NCI-H1417 (cell line): ENCODE data around the gene IGSF21.
"Not testable (repeated sequence)": the region's sequence is repeated elsewhere in the genome, so short reads cannot be mapped to it uniquely, and the experiment has no call there.

Experiments
- DNase-seq, 3 experiments: peaks; one replicate each; lab custom pipeline; 2025; lab: John Stamatoyannopoulos, UW

IGSF21 gene

DNA sequence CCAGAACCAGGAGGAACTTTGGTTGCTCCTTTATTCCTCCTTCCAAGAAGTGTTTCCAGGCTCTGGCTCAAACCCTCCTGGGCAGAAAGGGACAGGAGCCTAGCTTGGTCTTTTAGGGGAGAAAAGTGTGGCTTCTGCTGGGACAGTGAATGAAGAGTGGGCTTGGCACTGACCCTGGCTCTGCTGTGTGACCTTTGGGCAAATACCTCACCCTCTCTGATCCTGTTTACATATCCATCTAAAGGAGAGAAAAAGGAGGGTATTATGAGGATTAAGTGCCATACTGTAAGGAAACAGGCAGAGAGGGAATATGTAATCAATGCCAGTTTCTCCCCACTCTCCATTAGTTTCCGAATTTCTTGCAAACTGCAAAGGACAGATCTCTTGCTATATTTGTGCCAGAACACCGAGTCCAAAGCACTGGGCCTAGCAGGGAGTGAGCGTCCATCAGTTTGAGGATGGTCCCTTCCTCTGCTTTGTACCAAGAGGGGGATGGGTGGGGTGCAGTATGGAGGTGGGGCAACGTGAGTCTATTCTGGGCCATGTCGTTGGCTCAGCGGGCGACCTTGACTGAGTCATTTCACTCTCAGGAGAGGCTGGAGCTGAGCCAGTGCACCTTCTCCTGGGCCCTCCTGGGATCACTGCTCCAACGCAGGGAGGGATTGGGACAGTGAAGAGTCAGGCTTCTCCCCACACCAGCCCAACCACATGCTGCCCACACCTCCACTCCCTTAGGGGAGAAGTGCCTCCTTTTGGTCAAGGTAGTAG lies 38.4 kb downstream of the IGSF21 start:
- DNase-seq, result no peak

DNA sequence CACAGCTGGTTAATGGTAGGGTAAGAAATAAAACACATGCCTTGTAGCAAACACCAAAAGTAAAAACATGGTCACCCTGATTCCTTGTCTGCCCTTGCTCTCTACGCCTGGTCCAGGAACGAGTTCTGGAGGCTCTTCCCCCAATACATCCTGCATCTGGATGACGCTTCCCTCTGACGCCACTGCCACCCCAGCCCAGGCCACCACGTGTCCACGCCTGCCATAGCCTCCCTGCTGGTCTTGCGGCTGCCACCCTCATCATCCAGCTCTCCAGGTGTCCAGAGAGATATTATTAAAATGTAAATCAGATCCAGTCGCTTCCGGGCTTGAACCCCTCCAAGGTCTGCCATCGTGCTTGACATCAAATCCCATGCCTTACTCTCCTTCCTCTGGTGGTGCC lies 39.3 kb downstream of the IGSF21 start:
- DNase-seq, result no peak

DNA sequence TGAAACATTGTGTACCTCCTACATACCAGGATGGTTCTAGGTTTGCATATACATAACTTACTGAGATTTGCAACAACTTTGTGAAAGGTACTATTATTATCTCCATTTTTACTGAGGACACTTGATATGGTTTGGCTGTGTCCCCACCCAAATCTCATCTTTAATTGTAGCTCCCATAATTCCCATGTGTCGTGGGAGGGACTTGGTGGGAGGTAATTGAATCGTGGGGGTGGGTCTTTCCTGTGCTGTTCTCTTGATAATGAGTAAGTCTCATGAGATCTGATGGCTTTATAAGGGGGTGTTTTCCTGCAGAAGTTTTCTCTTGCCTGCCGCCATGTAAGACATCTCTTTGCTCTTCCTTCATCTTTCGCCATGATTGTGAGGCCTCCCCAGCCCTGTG lies 40.1 kb downstream of the IGSF21 start:
- DNase-seq, result no peak

DNA sequence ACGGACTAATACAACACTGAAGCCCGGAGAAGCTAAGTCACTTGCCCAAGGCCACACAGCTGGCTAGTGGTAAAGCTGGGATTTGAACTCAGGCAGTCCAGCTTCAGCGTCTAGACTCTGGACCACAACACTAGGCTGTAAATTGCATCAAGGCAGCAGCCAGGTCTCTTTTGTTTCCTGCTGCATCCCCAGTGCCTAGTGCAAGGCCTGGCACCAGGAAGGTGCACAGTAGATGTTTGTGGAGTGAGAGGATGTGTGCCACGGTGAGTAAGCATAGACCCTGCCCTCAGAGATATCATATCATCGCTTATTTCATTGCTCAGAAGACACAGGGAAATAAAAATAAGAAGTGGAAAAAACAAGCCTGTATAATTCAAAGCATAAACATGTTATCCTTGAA lies 40.9 kb downstream of the IGSF21 start:
- DNase-seq, result no peak

DNA sequence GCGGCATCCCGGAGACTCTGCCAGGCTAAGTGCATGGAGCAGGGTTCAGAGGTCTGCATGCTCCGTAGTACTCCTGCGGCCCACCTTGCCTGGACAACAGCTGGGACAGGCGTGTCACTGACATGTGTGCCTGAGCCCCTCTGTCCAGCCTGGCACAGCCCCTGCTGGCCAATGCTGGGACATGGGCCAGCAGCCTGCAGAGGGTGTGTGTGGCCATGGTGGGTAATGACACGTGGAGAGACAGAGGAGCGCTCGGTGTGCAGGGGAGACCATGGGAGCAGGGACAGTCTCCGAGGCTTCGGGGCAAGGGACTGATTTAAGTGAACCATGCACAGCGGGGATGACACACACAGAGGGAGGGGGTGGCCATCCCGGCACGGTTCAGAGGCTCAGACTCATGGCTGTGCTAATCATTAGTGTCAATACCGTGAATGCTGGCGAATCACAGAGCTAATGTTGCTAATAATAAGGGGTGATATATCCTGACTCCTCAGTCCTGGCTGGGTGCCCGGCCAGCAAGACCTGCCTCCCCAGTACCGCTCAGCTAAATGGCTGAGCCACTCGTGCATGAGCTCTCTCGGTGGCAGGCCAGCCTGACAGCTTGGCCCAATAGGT lies 41.5 kb downstream of the IGSF21 start:
- DNase-seq, result peak in 2 of 3 experiments; percentile 8 to 50

DNA sequence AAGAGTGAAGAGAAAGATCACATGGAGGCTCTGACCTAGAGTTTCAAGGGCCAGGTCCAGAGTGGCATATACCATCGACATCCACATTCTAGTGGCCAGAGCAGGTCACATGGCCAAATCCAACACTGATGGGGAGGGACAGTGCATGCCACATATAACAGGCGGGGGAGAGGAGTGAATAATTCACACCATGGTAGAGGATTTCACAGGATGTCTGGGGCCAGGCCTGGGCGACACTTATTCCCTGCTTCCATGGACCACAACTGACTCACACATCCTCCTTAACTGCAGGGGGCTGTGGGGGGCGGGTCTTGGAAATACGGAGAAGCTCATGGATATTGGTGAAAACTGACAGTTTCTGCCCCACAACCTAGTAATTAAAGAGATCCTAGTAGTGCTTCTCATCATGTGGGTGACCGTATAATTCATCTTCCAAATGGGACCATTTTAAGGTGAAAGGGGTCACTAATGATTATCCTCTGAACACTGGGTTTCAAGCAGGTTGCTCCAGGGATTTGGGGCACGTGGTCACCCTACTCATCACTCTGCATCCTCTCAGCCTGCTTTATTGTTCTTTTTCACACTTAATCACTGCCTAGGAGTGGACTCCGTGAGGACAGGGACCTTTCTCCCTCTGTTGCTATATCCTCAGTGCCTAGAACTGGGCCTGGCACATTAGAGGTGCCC lies 44.0 kb downstream of the IGSF21 start:
- DNase-seq, result no peak

DNA sequence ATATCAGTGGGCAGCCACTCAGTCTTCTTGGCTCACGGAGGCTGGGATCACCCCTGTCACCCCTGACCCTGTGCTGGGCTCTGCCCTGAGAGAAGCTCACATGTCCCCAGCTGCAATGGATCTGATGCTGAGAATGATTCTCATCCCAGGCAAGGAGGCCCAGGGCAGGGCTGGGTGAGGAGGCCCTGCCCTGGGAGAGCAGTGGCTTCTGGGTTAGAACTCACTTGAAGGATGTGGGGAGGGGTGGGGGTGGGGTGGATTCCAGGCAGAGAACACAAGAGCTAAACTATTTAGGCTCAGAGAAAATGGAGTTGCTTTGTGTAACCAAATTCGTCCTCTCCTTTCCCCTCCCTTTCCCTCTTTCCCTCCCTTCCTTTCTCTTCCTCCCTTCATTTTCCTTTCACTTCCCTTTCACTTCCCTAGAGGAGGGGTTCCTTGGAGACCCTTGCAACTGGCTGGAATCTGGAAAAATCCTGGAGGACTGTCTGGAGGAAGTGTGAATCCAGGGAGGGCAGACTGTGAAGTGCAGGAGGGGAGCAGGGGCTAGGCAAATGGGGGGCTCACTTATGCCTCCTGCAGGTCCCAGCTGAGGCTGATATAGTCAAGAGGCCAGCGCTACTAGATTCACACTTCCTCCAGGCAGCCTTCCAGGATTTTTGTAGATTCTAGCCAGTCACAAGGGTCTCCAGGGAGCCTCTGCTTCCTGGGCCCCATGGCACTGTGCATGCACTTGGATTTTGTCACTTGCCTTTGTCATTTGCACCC lies 47.0 kb downstream of the IGSF21 start:
- no peak for DNase-seq

DNA sequence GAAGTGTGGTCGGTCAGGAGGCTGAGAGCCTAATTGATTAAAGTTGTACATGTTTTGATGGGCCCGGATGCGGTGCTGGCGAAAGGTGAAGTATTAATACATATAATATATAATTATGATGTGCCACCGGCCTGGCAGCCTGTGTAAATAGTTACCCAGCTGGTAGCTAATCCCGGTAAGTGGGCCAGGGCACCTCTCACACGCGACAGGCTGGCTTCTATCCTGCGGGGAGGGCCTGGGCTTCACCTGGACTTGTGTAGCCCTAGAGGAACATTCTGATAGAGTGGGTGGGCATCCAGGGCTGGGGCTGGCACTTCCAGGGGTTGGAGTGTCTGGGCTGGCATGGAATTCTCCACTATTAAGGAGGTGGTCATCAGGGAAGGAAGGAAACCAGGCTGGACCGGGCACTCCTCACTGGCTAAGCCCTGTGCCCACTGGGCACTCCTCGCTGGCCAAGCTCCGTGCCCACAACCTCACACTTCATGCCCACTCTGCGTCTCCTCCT lies 48.3 kb downstream of the IGSF21 start:
- DNase-seq, result peak in 2 of 3 experiments; percentile 59 to 79

DNA sequence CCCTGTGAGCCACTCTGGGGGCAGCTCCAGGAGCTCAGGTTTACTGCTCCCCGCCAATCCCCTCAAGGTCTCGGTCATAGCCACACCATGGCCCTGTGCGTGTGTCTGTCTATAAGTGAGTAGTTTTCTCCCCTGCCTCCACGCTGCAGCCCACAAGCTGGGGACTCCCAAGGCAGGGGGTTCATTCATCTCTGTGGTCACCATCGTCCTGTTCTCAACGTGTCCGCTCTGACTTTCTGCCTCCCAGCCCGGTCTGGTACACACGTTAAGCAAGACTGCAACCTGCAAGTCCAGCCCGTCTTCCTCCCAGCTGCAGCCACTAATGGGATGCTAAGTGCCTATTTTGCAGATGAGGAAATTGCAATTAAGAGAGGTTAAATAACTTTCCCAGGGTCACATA lies 49.8 kb downstream of the IGSF21 start:
- no peak for DNase-seq

DNA sequence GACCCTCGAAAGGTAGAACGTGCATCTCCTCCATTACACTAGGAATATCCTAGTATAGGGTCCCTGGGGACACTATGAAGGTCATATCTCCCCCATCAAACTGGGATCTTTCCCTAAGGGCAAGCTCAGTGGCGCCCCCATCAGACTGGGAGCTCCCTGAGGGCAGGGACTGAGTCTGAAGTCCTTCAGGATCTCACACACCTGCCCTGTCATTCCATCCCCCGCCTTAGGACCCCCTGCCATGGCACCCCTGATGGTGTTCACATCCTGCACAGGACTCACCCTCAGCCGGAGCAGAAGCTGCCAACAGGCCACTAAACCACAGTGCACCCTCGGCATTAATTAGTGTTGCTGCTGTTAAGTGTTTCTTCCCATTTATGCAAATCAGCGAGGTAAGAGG lies 50.4 kb downstream of the IGSF21 start:
- DNase-seq, result no peak

DNA sequence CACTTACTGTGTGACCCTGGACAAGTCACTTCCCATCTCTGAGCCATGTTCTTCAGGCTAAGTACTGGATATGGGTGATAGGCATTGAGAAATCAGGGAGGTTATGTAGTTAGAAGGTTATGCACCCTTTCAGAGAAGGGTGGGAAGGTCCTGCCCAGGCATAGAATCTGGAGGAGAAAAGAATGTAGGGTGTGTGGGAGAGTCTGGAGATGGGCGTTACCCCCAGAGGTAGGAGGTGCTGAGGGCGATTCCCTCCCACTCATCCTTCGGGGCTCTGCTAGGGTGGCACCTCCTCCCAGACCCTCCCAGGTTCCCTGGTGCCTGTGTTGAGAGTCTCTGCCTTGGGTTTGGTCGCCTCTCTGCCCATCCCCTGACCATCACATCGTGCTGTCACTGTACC lies 51.1 kb downstream of the IGSF21 start:
- no peak for DNase-seq

DNA sequence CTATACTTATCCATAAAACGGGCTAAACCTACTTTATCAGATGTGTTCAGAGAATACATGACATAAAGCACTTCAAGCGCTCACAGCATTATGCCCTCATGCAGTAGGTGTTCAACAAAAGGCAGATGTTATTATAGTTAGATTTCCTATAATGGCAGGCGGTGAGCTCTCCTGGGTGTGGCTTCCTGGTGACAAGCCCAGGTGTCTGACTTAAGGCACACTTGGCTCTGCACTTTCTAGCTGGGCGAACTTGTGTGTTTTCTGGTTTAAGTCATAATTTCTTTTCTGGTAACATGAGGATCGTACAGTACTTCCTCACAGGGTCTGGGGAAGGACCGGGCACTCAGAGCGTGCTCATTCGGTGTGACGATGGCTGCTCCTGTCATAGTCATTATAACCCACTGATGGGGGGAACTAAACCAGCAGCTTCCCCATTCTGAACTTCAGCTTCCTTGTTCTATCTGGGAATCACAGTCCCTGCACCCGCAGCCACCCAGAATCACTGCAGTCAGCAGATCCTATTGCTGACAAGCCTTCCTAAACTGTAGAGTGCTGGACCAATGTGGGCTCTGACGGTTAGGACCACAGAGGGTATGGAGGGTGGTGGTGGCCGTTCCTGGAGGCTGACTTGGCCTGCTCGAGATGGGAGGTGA lies 52.8 kb downstream of the IGSF21 start:
- DNase-seq, result no peak

DNA sequence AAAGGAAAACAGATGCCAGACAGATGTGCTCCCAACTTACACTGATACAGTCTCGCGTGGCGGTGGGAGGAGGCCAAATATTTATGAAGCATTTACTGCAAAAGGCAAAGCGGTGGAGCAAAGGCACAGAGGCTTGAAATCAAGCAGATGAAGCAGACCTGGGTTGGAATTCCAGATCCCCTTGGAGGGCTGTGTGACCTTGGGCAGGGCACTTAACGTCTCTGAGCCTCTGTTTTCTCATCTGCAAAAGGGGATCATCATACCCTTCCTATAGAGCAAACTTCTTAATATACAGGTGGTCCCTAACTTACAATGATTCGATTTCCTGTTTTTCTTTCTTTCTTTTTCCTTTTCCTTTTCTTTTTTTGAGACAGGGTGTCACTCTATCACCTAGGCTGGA lies 54.1 kb downstream of the IGSF21 start:
- DNase-seq, result no peak

DNA sequence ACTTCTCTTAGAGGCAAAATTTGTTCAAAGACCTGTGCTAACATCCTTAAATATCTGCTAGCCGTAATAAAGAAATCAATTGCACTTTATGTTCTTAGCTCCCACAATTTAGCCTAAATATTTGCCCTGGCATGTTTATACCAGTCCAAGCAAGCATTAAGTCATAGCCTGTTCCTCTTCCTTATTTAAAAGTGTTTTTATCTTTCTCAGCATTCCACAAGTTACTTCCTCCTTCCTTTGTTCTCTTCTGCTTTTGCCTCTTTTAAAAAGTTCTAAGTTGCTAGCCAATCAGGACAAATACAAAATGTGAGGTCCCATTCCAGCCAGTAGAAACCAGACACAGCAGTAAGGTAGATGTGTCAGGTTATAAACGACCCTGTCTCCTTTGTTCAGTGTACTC lies 58.0 kb downstream of the IGSF21 start:
- not testable (repeated sequence) for DNase-seq

DNA sequence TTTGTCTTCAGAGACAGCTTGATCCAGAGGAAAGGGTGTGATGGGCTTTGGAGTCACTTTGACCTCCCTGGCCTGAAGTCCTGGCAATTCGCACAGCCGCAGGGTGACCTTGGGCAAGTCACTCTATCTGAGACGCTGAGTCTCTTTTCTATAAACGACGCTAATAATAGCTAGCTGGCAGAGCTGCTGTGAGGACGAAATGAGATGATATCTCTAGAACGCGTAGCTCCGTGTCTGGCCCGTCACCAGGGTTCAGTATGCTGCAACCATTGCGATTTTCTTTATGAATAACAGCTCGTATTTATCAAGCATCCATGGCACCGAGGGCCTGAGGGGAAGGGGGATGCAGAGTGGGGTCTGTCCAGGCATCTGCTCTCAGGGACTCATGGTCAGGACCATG lies 58.7 kb downstream of the IGSF21 start:
- no peak for DNase-seq

DNA sequence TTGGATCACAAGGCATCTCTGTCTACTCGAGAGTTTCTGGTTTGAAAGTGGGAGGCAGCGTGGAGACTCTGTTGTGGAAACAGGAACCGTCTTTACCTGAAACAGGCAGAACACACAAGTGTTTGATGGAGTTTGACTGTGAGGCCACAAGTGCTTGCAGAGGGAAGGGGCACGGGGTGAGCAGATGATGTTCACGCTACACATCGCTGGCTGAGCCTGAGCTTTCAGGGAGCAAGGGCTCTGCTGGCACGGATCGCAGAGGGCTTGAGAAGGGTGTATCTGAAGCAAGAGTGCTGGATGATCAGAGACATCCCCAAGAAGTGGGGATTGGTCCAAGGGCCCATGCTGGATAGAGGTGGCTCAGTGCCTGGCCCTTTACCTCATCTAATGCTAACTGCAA lies 59.3 kb downstream of the IGSF21 start:
- DNase-seq, result peak in 1 of 3 experiments; percentile 7

DNA sequence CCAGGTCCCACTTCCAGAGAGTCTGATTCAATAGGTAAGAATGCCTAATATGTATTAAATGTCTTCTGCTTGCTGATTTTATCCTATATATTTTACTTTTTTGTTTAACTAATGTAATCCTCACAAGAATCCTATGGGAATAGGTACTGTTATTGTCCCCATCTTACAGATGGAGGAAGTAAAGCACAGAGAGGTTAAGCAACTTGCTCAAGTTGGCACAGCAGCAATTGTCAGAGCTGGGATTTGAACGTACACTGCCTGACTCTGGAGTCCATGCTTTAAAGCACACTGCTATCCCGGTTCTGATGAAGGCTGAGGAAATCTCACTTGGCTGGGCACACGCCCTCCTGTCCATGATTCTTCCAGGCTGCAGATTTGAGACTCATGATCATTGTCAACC lies 62.8 kb downstream of the IGSF21 start:
- no peak for DNase-seq

DNA sequence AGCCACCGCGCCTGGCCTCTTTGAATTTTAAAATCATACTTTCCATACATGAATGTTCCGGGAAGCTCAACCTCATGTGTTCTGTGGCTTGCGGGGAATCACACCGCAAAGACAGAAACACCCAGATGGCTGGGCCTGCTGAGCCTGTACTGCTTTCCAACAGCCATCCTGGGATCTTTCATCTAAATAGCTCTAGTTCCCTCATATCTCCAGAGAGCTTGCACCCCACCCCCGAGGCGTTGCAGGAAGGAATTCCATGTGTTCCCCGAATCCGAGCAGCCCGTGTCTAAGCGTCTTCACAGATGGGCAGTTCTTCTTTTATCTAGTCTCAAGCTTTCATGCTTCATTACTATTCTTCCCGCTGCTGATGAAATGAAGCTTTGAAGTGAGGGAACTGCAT lies 66.4 kb downstream of the IGSF21 start:
- no peak for DNase-seq

DNA sequence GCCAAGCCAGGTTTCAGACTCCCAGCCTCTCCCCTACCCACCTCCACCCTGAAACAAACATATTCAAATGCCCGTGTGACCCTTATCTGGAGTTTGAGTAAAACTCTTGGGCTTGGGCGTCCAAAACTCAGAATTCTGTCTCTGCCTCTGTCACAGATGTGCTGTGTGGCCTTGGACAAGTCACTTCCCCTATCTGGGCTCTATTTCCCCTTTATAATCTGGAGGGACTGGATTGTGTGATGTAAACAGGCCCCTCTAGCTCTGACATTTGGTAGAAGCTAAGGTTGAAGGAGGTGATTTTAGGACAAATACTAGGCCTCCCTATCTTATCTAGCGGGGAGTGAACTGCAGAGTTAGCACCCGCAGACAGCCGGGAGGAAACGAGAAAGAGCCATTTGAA lies 67.5 kb downstream of the IGSF21 start:
- no peak for DNase-seq

DNA sequence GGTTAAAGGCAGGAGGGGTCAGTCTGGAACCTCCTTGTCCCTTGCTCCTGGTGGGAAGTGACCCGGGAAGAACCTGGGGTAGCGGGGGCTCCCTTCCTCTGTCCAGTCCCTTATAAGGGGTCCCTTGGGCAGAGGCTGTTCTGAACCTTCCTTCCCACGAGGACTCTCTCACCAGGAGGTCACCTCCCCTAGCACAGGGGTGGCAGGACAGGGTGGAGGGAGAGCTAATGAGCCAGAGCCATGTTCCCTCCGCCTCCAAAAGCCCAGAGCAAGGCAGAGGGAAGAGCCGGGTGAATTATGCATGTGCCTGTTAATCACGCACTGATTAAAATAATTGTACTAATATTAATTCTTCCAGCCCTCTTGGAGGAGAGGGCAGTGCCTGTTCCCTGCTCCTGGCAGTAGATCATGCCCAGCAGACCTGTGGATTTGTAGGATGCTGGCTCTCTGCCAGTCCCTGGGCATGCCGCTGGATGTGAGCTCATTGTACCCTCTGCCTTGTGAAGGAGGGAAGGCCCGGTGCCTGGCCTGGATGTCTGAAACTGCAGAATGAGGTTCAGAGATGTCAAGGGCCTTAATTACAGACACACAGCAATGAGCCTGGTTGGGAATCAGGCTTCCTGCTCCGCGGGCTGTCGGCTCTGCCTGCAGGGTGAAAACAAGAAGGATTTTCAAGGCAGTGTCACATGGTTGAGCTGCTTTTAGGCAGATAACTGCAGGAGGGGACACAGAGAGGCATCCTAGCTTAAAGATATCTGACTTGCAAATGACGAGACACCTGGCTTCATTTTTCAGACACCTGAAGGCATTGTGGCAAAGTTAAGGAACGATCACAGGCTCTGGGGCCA lies 68.2 kb downstream of the IGSF21 start:
- DNase-seq, result peak in 1 of 3 experiments; percentile 1

DNA sequence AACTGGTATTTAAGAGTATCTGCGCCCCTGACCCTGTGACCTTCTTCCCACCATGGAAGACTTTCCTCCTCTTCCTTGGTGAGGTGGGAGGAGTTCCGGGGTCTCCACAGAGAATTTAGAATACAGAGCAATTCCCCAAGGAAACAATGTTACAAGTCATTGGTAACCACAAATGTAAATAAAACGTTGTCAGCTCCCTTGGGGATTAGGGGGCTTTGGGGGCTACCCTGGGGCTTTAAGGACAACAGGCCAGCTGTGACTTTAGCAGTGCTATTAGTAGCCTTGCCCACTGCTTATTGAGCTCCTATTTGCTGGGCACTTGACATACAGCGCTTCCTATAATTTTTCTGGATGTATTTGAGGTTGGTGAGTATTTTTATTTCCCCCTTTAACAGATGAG lies 69.0 kb downstream of the IGSF21 start:
- DNase-seq, result no peak
